Left lung (tissue), 10 donors: Measurements from ENCODE around the gene TEX52. TPM values are rescaled to one million over a fixed set of nuclear protein-coding genes. Genes with fewer than 3 reads are reported as not detected.

ENCODE experiments used
- ATAC-seq: fragments of 200-7000 bp; cut with Tn5 transposase; one replicate; pipeline ENCODE4 v1.9.1; 2020; ENCODE audit warnings: moderate library complexity
- DNase-seq, 4 donors: peaks; one replicate each; pipeline ENCODE4 v3.0.0-alpha.2; 2013 to 2020
- H3K27ac ChIP-seq, 2 donors: fragments of 200-600 bp; sonication (generic) in 1 of 2; one replicate each; pipeline versions ENCODE4 v1.5.0 to v1.8.0; 2020 to 2021
- H3K27me3 ChIP-seq, 2 donors: fragments of 200-600 bp; sonication (generic) in 1 of 2; one replicate each; pipeline versions ENCODE4 v1.5.0 to v1.8.0; 2020 to 2021
- H3K36me3 ChIP-seq, 2 donors: fragments of 200-600 bp; sonication (generic) in 1 of 2; one replicate each; pipeline versions ENCODE4 v1.5.0 to v1.8.0; 2020 to 2021
- H3K4me1 ChIP-seq, 2 donors: fragments of 200-600 bp; one replicate each; pipeline ENCODE4 v1.8.0; 2021
- H3K4me3 ChIP-seq, 2 donors: fragments of 200-600 bp; sonication (generic) in 1 of 2; one replicate each; pipeline versions ENCODE4 v1.5.0 to v1.8.0; 2020 to 2021; ENCODE audit warnings: mild to moderate bottlenecking in 1 of 2
- H3K9me3 ChIP-seq, 2 donors: fragments of 200-600 bp; sonication (generic) in 1 of 2; one replicate each; pipeline versions ENCODE4 v1.5.0 to v1.8.0; 2020 to 2021
- intact Hi-C, 2 donors: fragments of 100-400 bp; cut with DNase I; formaldehyde crosslinking; loops; one replicate each; pipeline versions ENCODE4 v1.11.2 to v1.14.2; 2022
- polyA plus RNA-seq, 6 donors: library from polyadenylated mRNA; unstranded; fragments of 120-200 nt; gene quantifications; one replicate each; pipeline ENCODE4 v1.2.1, GENCODE V29; 2013; ENCODE audit not compliant: insufficient read length in 6 of 6
- total RNA-seq, 2 donors: library from RNA; stranded (reverse); fragmentation: NEBNext Ultra II Directional; extraction: Animal tissue kit (Norgen Biotek cat#: 25700); gene quantifications; one replicate each; pipeline ENCODE4 v1.2.1, GENCODE V29; 2021
- TF ChIP-seq, protein P1 (sequence below), 2 donors: fragments of 200-600 bp; sonication (generic) in 1 of 2; IDR thresholded peaks; one replicate each; pipeline versions ENCODE4 v1.5.0 to v1.8.0; 2021; ENCODE audit warnings: antibody characterized with exemption in 2 of 2
- donor health status: DM: no; HTN: yes; CAD: no.
- donor health status: DM: no; HTN: no; CAD: no.

Gene TEX52
- total and polyA plus RNA-seq, 8 donors: 1.9 to 4.6 (median 3.3) TPM; not detected in 2

DNA sequence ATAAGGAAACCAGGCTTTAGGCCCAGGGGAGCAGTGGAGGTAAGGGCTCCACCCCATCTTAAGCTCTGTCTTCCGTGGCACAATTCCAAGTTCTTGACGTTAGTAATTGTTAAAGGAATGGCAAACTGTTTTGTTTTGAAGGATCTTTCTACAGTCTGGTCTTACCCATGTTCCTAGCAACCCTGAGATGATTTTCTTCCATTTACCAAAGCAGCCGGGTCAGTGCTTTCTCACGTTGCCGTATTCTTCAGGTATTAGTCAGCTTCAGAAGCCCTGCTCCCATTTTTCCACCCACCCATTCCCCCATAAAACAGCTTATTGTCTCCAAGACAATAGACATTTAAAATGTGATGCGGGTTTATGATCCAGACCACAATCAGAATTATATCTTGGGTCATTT lies 32.3 kb downstream of the TEX52 start:
- Histone ChIP-seq H3K27me3 (no peaks in the 10 kb centered on the region), H3K4me1 (no peaks in the 10 kb centered on the region), H3K27ac (no peak overlapping the region), H3K9me3 (no peaks in the 10 kb centered on the region), H3K36me3 (peaks cover 0 to 100% of the 10 kb centered on the region in 2 donors), H3K4me3 (no peak overlapping the region)
- ATAC-seq: no peak
- TF ChIP-seq, protein P1, sequence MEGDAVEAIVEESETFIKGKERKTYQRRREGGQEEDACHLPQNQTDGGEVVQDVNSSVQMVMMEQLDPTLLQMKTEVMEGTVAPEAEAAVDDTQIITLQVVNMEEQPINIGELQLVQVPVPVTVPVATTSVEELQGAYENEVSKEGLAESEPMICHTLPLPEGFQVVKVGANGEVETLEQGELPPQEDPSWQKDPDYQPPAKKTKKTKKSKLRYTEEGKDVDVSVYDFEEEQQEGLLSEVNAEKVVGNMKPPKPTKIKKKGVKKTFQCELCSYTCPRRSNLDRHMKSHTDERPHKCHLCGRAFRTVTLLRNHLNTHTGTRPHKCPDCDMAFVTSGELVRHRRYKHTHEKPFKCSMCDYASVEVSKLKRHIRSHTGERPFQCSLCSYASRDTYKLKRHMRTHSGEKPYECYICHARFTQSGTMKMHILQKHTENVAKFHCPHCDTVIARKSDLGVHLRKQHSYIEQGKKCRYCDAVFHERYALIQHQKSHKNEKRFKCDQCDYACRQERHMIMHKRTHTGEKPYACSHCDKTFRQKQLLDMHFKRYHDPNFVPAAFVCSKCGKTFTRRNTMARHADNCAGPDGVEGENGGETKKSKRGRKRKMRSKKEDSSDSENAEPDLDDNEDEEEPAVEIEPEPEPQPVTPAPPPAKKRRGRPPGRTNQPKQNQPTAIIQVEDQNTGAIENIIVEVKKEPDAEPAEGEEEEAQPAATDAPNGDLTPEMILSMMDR (IDR thresholded peaks at IDR 0.05): no peak
- DNase-seq: no peak
- intact Hi-C loops: no loop called here

DNA sequence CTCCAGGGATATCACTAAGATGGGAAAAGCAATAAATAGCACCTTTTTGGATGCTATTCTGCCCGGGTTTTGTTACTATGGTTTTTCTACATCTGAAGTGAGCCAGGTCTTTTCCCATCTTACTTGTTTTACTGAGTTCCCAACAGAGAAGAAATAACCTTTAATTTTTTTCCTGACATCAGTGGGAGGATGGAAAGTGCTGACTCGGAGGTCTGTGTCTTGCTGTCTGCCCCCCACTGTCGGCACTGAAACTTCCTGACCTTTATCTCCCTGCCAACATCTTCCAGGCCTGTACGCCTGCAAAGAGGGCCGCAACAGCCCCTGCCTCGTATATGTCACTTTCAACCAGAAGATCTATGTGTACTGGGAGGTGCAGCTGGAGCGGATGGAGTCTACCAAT lies 33.4 kb downstream of the TEX52 start:
- Histone ChIP-seq H3K27me3 (no peaks in the 10 kb centered on the region), H3K4me3 (no peak overlapping the region), H3K4me1 (no peaks in the 10 kb centered on the region), H3K36me3 (peaks cover 0 to 100% of the 10 kb centered on the region in 2 donors), H3K27ac (no peak overlapping the region), H3K9me3 (no peaks in the 10 kb centered on the region)
- intact Hi-C loops: no loop called here
- DNase-seq (no peak), ATAC-seq (no peak)
- TF ChIP-seq, protein P1 (IDR thresholded peaks at IDR 0.05): no peak

DNA sequence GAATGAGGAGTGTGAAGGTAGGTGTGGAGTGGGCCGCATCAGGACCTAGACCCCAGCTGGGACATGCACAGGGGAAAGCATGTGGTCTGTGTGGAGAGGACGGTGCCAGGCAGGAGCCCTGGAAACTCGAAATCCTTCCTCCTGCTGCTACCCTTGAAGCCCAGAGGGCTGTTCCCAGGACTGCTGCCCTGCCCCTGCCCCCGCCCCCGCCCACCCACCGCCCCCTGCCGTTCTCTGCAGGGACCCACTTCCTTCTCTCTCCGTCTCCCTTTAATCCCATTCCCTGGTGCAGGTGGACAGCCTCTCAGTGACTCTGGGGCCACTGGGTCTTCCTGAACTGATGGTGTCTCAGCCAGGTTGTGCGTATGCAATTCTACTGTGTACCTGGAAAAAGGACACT lies 36.4 kb downstream of the TEX52 start:
- Histone ChIP-seq H3K4me3 (no peak overlapping the region), H3K9me3 (no peaks in the 10 kb centered on the region), H3K27me3 (no peaks in the 10 kb centered on the region), H3K27ac (no peak overlapping the region), H3K4me1 (no peaks in the 10 kb centered on the region), H3K36me3 (peaks cover 0 to 86% of the 10 kb centered on the region in 2 donors)
- TF ChIP-seq, protein P1 (IDR thresholded peaks at IDR 0.05): no peak
- intact Hi-C loops: no loop called here
- DNase-seq: no peak
- ATAC-seq: no peak

DNA sequence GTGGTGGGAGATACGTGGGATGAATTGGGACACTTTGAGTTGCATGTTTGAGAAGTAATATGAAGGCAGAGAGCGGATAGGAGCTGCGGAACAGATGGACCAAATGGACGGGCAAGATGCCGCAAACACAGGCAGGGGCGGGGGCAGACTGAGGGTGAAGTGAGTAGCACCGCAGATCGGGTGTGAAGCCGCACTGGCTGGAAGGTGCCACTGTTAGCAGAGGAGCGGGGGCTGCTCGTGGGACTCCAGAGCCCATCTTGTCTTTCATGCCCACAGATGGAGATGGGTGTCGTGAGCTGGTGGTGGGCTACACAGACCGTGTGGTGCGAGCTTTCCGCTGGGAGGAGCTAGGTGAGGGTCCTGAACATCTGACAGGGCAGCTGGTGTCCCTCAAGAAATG lies 37.0 kb downstream of the TEX52 start:
- no peaks in the 10 kb centered on the region for H3K4me1 ChIP-seq
- H3K27me3 ChIP-seq: no peaks in the 10 kb centered on the region
- H3K9me3 ChIP-seq: no peaks in the 10 kb centered on the region
- TF ChIP-seq, protein P1 (IDR thresholded peaks at IDR 0.05): no peak
- H3K36me3 ChIP-seq: peaks cover 0 to 80% of the 10 kb centered on the region in 2 donors
- intact Hi-C loops: no loop called here
- no peak overlapping the region for H3K4me3 ChIP-seq
- DNase-seq (peak in 1 of 4 donors; percentile 65), ATAC-seq (no peak)
- no peak overlapping the region for H3K27ac ChIP-seq

DNA sequence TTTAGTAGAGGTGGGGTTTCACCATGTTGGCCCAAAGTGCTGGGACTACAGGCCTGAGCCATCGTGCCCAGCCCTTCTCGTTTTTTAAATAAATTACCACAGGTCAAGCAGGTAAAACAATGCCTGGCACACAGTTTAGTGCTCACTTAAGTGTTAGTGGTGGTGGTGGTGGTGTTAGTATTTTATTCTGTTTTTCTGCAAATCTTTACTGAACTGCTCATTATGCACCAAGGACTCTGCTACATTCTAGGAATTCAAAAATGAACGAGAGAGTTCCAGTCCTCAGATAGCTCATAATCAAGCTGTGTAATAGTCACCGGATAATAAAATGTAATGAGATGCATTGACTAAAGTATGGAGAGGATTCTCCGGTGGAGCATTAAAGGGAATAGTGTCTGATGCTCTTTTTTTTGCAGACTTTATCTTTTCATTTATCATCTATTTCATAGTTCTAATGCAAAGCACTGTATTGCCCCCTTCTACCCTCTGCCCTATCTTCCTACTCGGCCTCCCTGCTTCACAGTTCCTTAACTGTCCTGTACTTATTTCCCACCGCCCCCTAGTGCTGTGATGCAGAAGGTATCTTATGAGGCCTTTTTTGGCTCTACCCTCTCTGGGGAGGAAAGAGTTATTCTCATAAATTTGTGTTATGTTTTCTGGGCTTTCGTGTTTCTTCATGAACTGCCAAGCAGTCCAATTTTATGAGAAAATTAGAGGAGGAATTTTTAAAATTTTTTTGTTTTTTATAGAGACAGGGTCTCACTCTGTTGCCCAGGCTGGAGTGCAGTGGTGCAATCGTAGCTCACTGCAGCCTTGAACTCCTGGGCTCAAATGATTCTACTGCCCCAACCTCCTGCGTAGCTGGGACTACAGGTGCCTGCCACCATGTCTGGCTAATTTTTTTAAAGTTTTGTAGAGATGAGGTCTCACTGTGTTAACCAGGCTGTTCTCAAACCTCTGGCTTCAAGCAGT lies 43.3 kb downstream of the TEX52 start:
- TF ChIP-seq, protein P1 (IDR thresholded peaks at IDR 0.05): peak; percentile 45 to 66
- Histone ChIP-seq H3K4me1 (peaks cover 8 to 26% of the 10 kb centered on the region in 2 donors), H3K27ac (peak overlapping the region; percentile 93 to 97), H3K27me3 (no peaks in the 10 kb centered on the region), H3K4me3 (peak overlapping the region; percentile 47 to 78), H3K9me3 (no peaks in the 10 kb centered on the region), H3K36me3 (peaks cover 0 to 17% of the 10 kb centered on the region in 2 donors)
- peak; percentile 65 for ATAC-seq
- peak in 2 of 4 donors; percentile 52 to 62 for DNase-seq
- intact Hi-C loops: no loop called here
